ENCODE results near the gene EHBP1.
"Not testable (repeated sequence)": the region's sequence is repeated elsewhere in the genome, so short reads cannot be mapped to it uniquely, and the experiment has no call there.

The EHBP1 gene

GRCh38 chr2:62968668-62969067 lies 263.2 kb downstream of the EHBP1 start:
- no peak for DNase-seq

DNA sequence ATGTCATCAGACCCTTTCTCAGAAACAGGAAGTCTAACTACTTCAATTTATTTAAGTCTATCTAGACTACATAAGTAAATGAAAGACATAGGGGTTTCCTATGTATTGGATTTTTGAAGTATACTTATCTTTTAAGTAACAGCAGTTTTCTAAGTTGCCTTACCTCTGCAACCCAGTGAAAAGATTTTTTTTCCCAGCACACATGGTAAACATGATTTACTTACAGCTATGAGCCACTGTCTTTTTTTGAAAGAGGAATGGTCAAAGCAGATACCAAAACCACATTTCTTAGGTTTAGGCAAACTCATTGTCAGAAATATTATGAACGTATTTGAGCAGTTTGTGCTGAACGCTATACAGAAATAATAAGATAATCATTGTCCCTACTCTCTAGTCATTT lies 266.4 kb downstream of the EHBP1 start:
- no peak for DNase-seq

DNA sequence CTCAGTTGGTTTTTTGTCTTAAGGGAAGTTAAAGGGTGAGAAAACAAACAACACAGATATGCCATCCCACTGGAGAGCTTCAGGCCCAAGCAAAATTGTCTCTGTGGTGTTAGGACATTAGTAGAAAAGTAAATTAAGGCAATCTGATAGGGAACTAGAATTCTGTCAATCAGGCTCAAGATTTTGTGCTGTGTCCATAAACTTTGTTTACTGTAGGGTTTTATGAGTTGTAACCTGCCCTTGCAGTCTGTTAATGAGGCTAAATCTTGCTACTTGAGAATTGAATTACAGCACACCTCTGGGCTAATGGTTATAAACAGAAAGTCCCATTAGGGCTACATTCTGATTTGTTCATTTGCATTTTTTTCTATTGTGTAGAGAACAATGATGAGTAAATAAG lies 267.1 kb downstream of the EHBP1 start:
- DNase-seq: no peak

- DNase-seq: no peak
Measured at GRCh38 chr2:62974999-62975398, 269.5 kb downstream of the EHBP1 start.

DNA sequence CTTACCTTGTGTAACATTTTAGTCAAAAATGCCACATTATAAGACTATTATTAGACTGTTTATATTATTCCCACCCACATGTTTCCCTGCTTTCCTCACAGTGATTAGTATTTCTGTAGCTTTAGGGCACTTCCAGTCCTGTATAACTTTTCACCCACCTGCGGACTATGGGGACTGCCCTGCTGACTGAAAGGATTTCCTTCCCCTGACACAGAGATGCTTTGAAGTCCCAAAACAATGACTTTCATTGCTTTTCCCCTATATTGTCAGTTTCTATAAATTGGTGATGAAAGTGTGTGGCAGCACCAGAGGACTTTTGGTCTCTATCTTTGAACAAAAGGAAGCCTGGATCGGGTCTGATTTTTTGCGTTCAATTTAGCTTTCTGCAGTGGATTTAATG lies 286.1 kb downstream of the EHBP1 start:
- DNase-seq: no peak

- DNase-seq: no peak
Measured at GRCh38 chr2:62992561-62992960, 287.0 kb downstream of the EHBP1 start.

DNA sequence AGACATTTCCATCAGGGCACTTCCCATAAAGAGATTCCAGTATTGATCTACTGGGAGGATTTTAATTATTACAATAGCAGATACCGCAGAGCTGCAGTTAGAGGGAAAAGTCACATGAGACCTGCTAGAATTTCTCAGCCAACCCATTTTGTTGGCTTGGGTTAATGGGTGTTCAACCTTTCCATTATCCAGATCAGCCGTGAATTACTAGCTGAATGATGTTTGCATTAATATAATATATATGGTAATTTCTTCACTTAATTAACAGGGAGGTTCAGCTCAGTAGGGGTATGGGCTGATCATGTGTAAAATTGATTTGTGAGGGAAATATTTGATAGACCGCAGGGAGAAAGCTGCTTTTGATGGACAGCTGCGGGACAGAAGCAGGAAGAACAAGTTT lies 288.7 kb downstream of the EHBP1 start:
- DNase-seq: no peak

- DNase-seq: no peak
Measured at GRCh38 chr2:62996534-62997186, 291.1 kb downstream of the EHBP1 start.

DNA sequence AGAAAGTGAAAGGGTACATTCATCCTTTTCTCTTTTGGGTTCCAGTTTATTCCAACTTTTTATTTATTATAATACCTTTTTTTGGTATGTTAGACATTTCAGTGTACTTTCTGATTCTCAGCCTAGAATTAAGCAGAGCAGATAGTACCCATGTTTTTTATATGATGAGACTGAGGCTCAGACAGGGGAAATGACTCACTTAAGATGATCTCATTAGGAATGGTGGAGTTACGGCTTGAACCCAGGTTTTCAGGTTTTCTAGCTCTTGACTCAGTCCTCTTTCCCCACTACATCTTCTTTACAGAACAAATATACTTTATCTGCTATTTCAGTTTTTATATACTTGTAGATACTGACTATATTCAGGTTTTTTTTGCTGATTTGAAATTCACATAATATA lies 293.4 kb downstream of the EHBP1 start:
- no peak for DNase-seq

- no peak for DNase-seq
Measured at GRCh38 chr2:62999905-63000304, 294.4 kb downstream of the EHBP1 start.

DNA sequence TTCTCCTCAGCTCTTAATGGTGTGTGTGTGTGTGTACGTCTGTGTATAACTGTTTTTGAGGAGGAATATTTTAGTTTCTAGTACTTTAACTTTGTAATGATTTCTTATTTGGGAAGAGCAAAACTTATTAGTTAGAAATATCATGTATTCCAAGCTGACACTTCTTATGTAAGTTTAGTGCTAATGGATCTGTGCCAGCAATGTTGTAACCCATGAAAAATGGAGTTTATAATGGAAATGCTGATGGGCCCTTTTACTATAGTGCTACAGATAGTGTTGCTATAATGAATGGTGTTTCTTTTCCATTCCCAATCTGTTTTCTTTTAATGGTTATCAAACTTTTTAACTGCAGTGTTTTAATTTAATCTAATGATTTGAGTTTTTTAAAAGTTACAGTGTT lies 295.3 kb downstream of the EHBP1 start:
- no peak for DNase-seq

GRCh38 chr2:63001576-63001975 lies 296.1 kb downstream of the EHBP1 start:
- no peak for DNase-seq

GRCh38 chr2:63003351-63003750 lies 297.8 kb downstream of the EHBP1 start:
- DNase-seq: no peak

- DNase-seq: no peak
Measured at GRCh38 chr2:63007813-63008458, 302.4 kb downstream of the EHBP1 start.

- no peak for DNase-seq
Measured at GRCh38 chr2:63008838-63009237, 303.3 kb downstream of the EHBP1 start.

GRCh38 chr2:63009490-63009889 lies 304.0 kb downstream of the EHBP1 start:
- no peak for DNase-seq

DNA sequence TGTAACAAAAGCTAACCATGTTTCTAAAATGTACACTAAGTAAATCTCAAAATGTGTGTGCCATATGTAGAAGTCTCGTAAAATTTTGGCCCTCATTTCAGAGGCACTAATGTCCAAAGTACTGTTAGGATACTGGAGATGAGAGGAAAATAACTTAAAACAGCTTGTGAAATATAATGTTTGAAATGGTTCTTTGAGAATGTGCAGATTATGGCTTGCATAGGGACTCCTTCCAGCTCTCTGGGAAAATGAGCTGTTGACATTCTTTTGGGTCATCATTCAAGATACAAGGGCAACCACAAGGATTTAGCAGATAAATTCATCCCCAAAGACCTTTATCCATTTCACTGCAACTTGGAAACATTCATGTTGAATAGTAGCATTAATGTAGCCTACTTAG lies 307.0 kb downstream of the EHBP1 start:
- DNase-seq: no peak

- no peak for DNase-seq
Measured at GRCh38 chr2:63013438-63013837, 307.9 kb downstream of the EHBP1 start.

- no peak for DNase-seq
Measured at GRCh38 chr2:63015389-63015788, 309.9 kb downstream of the EHBP1 start.

GRCh38 chr2:63018439-63018838 lies 312.9 kb downstream of the EHBP1 start:
- DNase-seq: no peak

DNA sequence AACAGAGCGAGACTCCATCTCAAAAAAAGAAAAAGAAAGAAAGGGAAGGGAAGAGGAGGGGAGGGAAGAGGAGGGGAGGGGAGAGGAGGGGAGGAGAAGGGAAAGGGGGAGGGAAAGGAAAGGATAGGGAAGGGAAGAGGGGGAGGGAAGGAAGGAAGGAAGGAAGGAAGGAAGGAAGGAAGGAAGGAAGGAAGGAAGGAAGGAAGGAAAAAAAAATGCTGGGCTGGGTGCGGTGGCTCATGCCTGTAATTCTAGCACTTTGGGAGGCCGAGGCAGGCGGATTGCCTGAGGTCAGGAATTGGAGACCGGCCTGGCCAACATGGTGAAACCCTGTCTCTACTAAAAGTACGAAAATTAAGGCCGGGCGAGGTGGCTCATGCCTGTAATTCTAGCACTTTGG lies 314.2 kb downstream of the EHBP1 start:
- not testable (repeated sequence) for DNase-seq

DNA sequence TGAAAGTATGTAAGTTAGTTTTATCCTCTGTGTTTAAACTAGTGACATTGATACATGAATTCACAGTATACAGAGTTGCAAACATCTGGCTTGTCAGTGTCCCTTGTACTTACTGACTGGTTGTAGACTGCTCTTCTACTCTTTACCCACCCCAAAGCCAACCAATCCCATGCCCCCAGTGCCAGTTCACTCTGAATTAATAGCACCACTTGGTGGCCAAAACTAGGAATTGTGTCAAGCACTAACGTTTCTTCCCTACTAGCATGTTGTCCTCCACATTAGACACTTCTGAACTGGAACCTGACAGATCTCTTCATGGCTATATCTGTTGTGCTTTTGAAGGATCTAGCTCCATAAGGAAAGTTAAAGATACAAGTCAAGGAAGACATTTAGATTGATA lies 317.9 kb downstream of the EHBP1 start:
- DNase-seq: no peak

- no peak for DNase-seq
Measured at GRCh38 chr2:63027220-63027619, 321.7 kb downstream of the EHBP1 start.

DNA sequence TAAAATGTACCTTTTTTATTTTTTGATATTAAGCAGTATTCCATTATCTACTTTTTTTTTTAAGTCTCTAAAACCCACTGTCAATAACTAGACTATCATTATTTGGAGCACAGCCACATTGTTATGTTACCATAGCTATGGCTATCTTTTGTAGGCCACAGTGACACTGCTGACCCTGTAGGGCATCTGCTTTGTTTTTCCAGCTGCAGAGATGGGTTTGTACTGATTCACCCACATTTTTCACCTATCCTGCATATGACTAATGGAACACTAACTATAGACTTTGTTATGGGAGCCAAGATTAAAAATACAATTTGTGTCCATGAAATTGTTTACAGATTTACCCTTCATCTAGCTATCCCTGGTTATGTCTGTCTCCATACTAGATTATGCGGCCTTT lies 323.5 kb downstream of the EHBP1 start:
- no peak for DNase-seq

- DNase-seq: no peak
Measured at GRCh38 chr2:63034526-63034925, 329.0 kb downstream of the EHBP1 start.
